KMS-11 (cell line): ENCODE measurements around the gene ANKRD44.
"Not testable (repeated sequence)": the region's sequence is repeated elsewhere in the genome, so short reads cannot be mapped to it uniquely, and the experiment has no call there.

Source experiments
- H2AFZ ChIP-seq: fragments of 200-600 bp; sonication (generic); 2 replicates; pipeline ENCODE4 v1.6.1; 2016; ENCODE audit warnings: antibody characterized with exemption, mixed run types, low read depth
- H3K27ac ChIP-seq: fragments of 200-600 bp; sonication (generic); 2 replicates; pipeline ENCODE4 v1.6.1; 2016; ENCODE audit warnings: mild to moderate bottlenecking, mixed run types
- H3K27me3 ChIP-seq: fragments of 200-600 bp; sonication (generic); 2 replicates; pipeline ENCODE4 v1.6.1; 2017; ENCODE audit warnings: mild to moderate bottlenecking, low read depth, mixed run types, moderate library complexity; ENCODE audit not compliant: insufficient read depth
- H3K36me3 ChIP-seq: fragments of 200-600 bp; sonication (generic); 2 replicates; pipeline ENCODE4 v1.6.1; 2017; ENCODE audit warnings: mild to moderate bottlenecking, mixed run types; ENCODE audit not compliant: insufficient read depth
- H3K4me1 ChIP-seq: fragments of 200-600 bp; sonication (generic); 2 replicates; pipeline ENCODE4 v1.6.1; 2016; ENCODE audit warnings: mild to moderate bottlenecking, low read depth, mixed run types; ENCODE audit not compliant: poor library complexity, severe bottlenecking
- H3K4me2 ChIP-seq: fragments of 200-600 bp; sonication (generic); 2 replicates; pipeline ENCODE4 v1.7.0; 2016; ENCODE audit warnings: mild to moderate bottlenecking, mixed run types
- H3K4me3 ChIP-seq: fragments of 200-600 bp; sonication (generic); IDR thresholded peaks from 2 replicates; pipeline ENCODE4 v1.6.1; 2017; ENCODE audit warnings: low read depth, low read length, mixed read lengths; ENCODE audit not compliant: insufficient read depth
- H3K79me2 ChIP-seq: fragments of 200-600 bp; sonication (generic); 2 replicates; pipeline ENCODE4 v1.6.1; 2016; ENCODE audit warnings: low read depth, mixed run types; ENCODE audit not compliant: insufficient read depth
- H3K9ac ChIP-seq: fragments of 200-600 bp; sonication (generic); 2 replicates; pipeline ENCODE4 v1.6.1; 2016; ENCODE audit warnings: mild to moderate bottlenecking, mixed run types
- H4K20me1 ChIP-seq: fragments of 200-600 bp; sonication (generic); 2 replicates; pipeline ENCODE4 v1.6.1; 2016; ENCODE audit warnings: mild to moderate bottlenecking, mixed run types; ENCODE audit not compliant: insufficient read depth
- TF ChIP-seq, protein P1 (sequence below): fragments of 200-600 bp; sonication (generic); conservative IDR thresholded peaks from 2 replicates; pipeline ENCODE4 v1.6.1; 2017; ENCODE audit warnings: low read depth, mild to moderate bottlenecking, antibody characterized with exemption, low read length, moderate library complexity, mixed read lengths

ANKRD44 gene

DNA sequence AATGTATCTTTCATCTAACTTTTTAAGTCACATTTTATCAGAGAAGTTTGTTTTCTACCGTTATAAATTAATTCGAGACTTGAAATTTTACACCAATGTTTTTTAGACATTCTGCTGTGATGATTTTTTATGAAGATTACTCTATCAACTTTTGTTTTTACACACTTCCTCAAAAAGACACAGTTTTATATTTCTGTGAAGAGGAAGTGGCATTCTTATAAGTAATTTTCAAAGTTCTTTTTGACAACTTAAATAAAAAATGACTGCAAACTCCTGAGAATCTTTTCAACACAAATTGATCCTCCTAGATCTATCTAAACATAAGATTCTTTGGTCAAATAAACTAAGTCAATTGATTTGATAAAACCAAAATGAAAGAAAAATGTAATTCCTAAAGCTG, 13.7 kb downstream of the ANKRD44 start:
- Histone ChIP-seq H3K4me2 (no peak overlapping the region), H3K4me3 (no peak overlapping the region), H3K79me2 (peaks cover 16% of the 10 kb centered on the region; the same call in 1 of the 2 replicates), H4K20me1 (no peaks in the 10 kb centered on the region), H3K9ac (no peak overlapping the region), H3K36me3 (no peaks in the 10 kb centered on the region), H3K27me3 (no peaks in the 10 kb centered on the region), H3K27ac (no peak overlapping the region), H3K4me1 (peaks cover 42% of the 10 kb centered on the region), H2AFZ (no peak overlapping the region)
- TF ChIP-seq, protein P1, sequence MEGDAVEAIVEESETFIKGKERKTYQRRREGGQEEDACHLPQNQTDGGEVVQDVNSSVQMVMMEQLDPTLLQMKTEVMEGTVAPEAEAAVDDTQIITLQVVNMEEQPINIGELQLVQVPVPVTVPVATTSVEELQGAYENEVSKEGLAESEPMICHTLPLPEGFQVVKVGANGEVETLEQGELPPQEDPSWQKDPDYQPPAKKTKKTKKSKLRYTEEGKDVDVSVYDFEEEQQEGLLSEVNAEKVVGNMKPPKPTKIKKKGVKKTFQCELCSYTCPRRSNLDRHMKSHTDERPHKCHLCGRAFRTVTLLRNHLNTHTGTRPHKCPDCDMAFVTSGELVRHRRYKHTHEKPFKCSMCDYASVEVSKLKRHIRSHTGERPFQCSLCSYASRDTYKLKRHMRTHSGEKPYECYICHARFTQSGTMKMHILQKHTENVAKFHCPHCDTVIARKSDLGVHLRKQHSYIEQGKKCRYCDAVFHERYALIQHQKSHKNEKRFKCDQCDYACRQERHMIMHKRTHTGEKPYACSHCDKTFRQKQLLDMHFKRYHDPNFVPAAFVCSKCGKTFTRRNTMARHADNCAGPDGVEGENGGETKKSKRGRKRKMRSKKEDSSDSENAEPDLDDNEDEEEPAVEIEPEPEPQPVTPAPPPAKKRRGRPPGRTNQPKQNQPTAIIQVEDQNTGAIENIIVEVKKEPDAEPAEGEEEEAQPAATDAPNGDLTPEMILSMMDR: no peak

DNA sequence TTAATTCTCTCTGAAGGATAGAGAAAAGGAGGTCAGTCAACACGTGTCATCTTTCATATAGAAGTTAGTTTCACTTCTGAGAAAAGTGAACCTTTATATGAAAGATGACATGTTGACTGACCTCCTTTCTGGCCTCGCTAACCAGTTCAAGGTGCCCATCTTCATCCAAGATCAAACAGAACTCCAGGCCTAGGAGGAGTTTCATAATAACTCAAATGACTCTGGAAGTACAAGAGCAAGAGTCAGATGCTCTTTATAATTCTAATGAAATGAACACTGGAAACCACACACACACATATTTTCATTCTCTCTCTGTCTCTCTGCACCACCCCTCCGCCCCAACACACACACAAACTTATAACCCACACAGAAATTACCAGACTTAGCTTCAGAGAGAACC, 16.3 kb downstream of the ANKRD44 start:
- Histone ChIP-seq H3K4me3 (peak overlapping the region; percentile 69), H4K20me1 (no peaks in the 10 kb centered on the region), H3K4me1 (peaks cover 49% of the 10 kb centered on the region), H3K36me3 (no peaks in the 10 kb centered on the region), H3K4me2 (peak overlapping the region; percentile 89), H2AFZ (peak overlapping the region; percentile 64), H3K27me3 (no peaks in the 10 kb centered on the region), H3K79me2 (peaks cover 16% of the 10 kb centered on the region; the same call in 1 of the 2 replicates), H3K27ac (peak overlapping the region; percentile 73), H3K9ac (peak overlapping the region; percentile 45; the same call in 1 of the 2 replicates)
- TF ChIP-seq, protein P1: no peak

DNA sequence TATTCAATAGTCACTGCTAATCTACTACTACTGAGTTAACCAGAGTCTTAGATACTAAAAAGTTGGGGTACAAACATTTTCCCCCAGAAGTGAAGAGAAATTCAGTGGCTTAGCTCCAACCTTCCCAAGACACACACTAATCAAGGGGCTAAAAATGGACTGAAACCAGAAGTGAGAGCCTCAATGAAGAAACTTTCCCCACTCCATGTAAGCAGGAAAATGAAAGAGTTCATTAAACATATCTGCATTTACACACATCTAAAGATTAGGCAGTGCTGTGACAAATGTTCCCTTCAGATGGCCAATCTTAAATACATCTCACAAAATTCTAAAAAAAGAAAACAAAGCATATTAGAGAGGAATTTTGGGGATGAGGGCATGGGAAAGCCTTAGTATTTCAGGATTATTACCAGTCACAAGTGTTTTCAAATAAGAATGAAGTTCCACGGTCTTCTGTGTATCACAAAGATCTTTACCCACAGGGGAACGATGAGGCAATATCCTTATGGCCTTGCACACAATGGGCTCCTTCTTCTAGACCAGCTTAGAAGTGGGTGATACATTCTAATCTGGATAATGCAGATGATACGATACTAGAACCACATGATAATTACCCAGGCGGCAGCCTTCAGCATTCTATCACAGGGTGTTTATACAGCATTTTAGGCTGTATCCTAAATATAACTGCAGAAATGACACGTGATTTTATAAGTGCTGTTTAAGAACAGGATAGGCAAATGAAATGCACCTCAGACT, 17.1 kb downstream of the ANKRD44 start:
- Histone ChIP-seq H3K79me2 (peaks cover 16% of the 10 kb centered on the region; the same call in 1 of the 2 replicates), H2AFZ (peak overlapping the region; percentile 64), H4K20me1 (no peaks in the 10 kb centered on the region), H3K9ac (peak overlapping the region; percentile 45; the same call in 1 of the 2 replicates), H3K4me1 (peaks cover 49% of the 10 kb centered on the region), H3K27ac (peak overlapping the region; percentile 73), H3K4me3 (no peak overlapping the region), H3K27me3 (no peaks in the 10 kb centered on the region), H3K36me3 (no peaks in the 10 kb centered on the region), H3K4me2 (peak overlapping the region; percentile 89)
- TF ChIP-seq, protein P1: no peak

DNA sequence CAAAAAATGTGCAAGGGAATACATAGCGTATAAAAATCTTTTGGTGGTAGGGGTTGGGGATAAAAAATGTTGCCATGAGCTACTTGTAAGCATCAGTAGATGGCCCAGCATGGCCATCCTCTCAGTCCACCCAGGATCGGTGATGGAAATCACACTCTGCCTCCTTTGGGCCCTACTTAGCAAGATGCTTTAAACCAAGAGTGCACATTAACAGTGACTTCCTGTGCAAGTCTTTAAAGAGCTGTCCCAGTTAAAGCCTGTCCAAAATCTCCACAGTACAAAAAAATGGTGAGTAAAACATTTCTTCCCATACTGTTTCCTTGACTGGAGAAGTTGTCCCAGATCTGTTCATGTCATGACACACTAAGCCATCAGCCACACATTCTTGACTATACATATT, 18.0 kb downstream of the ANKRD44 start:
- no peak overlapping the region for H3K9ac ChIP-seq
- no peak overlapping the region for H3K4me3 ChIP-seq
- H4K20me1 ChIP-seq: no peaks in the 10 kb centered on the region
- peak overlapping the region; percentile 64; the same call in 1 of the 2 replicates for H2AFZ ChIP-seq
- peak overlapping the region; percentile 89 for H3K4me2 ChIP-seq
- peak overlapping the region; percentile 73; the same call in 1 of the 2 replicates for H3K27ac ChIP-seq
- no peaks in the 10 kb centered on the region for H3K27me3 ChIP-seq
- peaks cover 49% of the 10 kb centered on the region for H3K4me1 ChIP-seq
- no peaks in the 10 kb centered on the region for H3K36me3 ChIP-seq
- TF ChIP-seq, protein P1: no peak
- peaks cover 16% of the 10 kb centered on the region; the same call in 1 of the 2 replicates for H3K79me2 ChIP-seq

DNA sequence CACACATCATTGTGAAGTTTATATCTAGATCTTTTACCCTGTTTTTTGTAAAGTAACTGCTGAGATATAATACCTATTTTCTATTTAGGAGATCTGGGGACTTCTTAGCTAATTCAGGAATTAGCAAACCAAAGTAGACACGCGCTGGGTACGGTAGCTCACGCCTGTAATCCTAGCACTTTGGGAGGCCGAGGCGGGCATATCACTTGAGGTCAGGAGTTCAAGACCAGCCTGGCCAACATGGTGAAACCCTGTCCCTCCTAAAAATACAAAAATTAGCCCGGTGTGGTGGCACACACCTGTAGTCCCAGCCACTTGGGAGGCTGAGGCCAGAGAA, 23.0 kb downstream of the ANKRD44 start:
- not testable (repeated sequence) for H4K20me1 ChIP-seq, H3K4me3 ChIP-seq, H3K36me3 ChIP-seq, H3K79me2 ChIP-seq, H3K27ac ChIP-seq, H3K27me3 ChIP-seq, H3K4me2 ChIP-seq, H3K9ac ChIP-seq, H2AFZ ChIP-seq
- H3K4me1 ChIP-seq: peaks cover 12% of the 10 kb centered on the region
